Fibroblast of the conjunctiva (primary cell): ENCODE data around the gene ZSWIM8.

Source experiments
- DNase-seq: peaks from one replicate; pipeline ENCODE4 v3.0.0-alpha.2; 2010; ENCODE audit warnings: low read depth

The ZSWIM8 gene

DNA sequence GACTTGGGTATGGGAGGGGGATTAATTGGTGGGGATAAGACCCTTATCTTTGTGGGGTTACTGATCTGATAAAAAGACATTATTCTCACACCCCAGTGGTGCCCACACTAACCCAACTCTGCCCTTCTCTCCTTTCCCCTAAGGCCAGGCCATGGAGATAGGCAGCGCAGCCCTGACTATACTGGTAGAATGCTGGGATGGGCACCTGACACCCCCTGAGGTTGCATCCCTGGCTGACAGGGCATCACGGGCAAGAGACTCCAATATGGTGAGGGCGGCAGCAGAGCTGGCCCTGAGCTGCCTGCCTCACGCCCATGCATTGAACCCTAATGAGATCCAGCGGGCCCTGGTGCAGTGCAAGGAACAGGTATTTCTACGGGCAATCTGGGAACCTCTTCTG is 12.7 kb downstream of the ZSWIM8 start:
- no peak for DNase-seq

DNA sequence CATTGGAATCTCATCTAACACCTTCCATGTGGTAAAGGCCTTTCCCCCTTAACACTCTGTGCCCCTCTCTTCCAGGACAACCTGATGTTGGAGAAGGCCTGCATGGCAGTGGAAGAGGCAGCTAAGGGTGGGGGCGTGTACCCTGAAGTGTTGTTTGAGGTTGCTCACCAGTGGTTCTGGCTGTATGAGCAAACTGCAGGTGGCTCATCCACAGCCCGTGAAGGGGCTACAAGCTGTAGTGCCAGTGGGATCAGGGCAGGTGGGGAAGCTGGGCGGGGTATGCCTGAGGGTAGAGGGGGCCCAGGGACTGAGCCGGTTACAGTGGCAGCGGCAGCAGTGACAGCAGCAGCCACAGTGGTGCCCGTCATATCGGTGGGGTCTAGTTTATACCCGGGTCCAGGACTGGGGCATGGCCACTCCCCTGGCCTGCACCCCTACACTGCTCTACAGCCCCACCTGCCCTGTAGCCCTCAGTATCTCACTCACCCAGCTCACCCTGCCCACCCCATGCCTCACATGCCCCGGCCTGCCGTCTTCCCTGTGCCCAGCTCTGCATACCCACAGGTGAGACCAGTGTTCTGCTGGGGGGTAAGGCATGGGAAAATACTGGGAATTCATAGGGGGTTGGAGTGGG is 13.6 kb downstream of the ZSWIM8 start:
- no peak for DNase-seq

DNA sequence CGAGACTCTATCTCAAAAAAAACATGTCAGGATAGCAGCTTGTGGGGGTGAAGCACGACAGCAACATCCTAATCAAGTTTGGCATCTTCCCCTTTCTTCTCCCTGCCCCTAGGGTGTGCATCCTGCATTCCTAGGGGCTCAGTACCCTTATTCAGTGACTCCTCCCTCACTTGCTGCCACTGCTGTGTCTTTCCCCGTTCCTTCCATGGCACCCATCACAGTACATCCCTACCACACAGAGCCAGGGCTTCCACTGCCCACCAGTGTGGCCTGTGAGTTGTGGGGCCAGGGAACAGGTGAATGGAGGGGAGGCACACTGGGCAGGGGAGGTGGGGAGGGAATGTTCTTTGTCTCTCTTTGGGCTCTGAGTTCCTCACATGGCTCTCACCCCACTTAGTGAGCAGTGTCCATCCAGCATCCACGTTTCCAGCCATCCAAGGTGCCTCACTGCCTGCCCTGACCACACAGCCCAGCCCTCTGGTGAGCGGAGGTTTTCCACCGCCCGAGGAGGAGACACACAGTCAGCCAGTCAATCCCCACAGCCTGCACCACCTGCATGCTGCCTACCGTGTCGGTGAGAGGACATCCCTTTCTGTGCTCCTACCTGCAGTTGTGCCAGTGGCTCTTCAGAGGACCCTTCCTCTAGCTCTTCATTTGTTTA is 14.6 kb downstream of the ZSWIM8 start:
- DNase-seq, result no peak

GRCh38 chr10:73800560-73801252 is 15.3 kb downstream of the ZSWIM8 start:
- no peak for DNase-seq

DNA sequence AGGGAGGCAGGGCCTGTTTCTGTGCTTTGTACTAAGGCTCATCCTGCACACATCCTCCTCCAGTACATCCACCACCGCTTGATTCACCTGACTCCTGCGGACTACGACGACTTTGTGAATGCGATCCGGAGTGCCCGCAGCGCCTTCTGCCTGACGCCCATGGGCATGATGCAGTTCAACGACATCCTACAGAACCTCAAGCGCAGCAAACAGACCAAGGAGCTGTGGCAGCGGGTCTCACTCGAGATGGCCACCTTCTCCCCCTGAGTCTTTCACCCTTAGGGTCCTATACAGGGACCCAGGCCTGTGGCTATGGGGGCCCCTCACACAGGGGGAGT is 15.8 kb downstream of the ZSWIM8 start:
- DNase-seq, result no peak

GRCh38 chr10:73802276-73802991 is 17.0 kb downstream of the ZSWIM8 start:
- no peak for DNase-seq

GRCh38 chr10:73803680-73804286 is 18.4 kb downstream of the ZSWIM8 start:
- no peak for DNase-seq

DNA sequence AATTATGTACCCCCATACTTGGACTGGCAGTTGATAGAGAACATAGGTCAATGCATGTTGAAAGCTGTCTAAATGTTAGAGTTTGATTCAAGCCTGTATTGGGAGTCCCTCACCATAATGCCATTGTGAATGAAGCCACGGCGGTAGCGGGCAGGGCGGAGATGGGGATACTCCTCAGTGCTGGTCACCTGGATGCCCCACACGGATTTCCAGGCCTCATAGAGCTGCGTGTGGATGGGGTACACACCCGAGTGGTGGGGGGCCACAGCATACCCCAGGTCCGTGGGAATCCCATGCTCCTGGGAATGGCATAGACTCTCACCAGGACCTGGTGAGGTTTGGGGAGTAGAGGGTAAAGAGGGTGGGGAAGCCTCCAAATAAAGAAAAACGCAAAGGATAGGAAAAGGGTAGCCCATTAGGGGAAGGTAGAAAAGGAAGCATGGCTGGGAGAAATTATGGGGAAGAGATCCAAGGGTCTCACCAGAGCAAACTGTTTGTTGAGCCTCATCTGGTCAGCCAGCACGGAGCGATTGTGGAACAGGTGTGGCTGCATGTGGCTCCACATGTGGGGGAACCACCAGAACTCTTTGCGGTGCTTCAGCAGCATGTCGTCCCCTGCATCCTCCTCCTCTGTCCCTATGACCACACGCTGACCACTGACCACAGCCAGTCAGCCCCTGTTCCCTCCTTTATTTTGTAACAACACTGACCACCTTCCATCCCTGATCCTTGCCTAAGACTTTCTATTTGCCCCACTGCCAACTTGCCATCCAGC is 21.0 kb downstream of the ZSWIM8 start:
- DNase-seq, result no peak

DNA sequence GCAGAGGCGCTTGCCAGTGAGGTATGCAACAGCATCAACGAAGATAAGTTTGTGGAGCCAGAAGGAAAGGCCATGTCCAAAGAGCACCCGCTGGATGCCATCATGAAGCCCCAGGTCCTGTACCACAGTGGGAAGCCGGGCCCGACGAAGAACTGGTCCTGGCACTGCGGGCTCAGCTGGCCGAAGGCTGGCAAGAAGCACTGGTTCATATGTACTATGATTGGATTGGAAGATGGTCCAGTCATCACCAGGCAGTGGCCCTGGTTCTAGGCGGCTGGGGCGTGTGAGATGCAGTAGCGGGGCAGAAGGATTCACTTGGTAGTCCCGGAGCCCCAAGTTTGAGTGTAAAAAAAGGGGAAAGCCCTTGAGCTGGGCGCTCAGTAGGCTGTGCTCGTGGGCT is 22.1 kb downstream of the ZSWIM8 start:
- DNase-seq, result no peak

GRCh38 chr10:73808021-73808815 is 22.8 kb downstream of the ZSWIM8 start:
- no peak for DNase-seq

DNA sequence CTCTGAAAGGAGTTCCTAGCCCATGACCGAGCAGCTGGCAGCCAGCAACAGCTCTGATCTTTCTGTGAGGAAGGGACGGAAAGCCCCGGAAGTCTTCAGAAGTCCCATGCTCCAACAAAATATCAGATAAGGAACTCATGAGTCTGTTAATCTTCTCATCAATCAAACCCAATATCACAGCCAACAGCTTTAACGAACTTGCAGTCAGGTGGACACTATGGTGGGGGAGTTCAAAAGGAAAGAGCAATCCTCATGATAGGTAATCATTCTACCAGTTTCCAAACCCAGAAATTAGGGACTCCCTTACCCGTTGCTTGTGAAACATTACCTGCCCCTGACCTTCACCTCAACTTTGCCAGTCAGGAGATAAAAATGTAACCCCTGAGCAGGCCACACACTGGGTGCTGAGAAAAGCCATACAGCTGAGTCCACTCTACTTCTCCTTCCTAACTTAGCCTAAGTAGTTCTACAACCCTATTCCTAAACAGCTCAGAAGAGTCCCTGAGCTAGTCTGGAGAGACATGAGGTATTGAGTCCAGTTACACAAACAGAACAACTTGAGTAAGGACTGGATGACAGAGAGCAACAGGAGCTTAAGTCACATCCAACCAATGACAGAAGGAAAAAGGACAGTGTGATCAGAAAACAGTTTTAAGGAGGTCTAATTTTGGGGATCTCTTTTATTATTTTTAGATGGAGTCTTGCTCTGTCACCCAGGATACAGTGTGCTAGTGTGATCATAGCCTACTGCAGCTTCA is 23.8 kb downstream of the ZSWIM8 start:
- no peak for DNase-seq

DNA sequence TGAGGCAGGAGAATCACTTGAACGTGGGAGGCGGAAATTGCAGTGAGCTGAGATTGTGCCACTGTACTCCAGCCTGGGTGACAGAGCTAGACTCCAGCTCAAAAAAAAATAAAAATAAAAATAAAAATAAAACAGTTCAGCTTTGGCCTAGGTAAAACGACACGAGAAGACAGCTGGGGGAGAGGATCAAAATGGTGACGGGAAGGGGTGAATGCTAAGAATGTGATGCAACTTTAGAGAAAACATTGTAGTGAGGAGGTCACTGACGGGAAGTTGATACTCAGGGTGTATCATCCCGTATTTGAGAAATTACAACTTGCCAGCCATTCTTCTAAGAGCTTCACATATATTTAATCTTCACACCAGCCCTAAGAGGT is 24.9 kb downstream of the ZSWIM8 start:
- DNase-seq, result no peak

- no peak for DNase-seq
Measured at GRCh38 chr10:73810735-73811465, 25.5 kb downstream of the ZSWIM8 start.

DNA sequence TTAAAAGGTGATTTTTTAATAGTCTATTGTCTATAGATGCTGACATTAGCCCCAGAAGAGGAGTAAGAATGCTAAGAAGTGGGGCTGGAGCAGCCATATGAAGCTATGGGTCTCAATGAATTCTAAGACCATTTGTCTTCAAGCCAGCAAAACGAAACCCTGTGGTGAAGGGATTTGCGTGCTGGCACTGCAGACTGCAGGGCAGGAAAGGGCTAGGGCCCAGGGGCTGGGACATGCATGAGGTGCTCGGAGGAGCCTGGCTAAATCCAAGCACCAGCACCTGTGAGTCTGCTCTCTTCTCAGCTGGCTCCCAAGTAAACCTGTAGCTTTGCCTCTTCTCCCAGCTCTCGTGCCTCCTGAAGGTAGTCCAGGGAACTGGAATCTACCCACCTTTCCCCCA is 27.3 kb downstream of the ZSWIM8 start:
- DNase-seq, result no peak

- DNase-seq, result no peak
Measured at GRCh38 chr10:73813333-73813732, 27.9 kb downstream of the ZSWIM8 start.

- no peak for DNase-seq
Measured at GRCh38 chr10:73814276-73814895, 29.0 kb downstream of the ZSWIM8 start.

- no peak for DNase-seq
Measured at GRCh38 chr10:73814896-73815718, 29.7 kb downstream of the ZSWIM8 start.

DNA sequence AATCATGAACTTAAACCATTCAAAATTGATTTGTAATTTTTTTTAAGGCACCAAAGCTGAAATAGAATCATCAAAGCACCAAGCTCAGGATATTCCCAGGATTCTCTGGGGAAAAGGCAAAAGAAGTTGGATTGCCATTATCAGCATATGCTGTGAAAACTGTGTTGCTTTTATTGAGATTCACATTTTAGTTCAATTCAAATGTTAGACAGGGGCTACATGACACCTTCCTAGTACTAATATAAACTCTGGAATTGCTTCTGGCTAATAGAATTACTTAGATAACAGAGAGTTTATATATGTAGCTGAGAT is 30.3 kb downstream of the ZSWIM8 start:
- DNase-seq, result no peak
